ENCODE data around the gene CTTNBP2NL.

GRCh38 chr1:112393631-112393974 lies 2.4 kb upstream of the CTTNBP2NL start:
- TF ChIP-seq CTCF (tag by site-specific recombination; IDR thresholded peaks at IDR 0.05) (no peak), ZNF175 (tag by site-specific recombination; IDR thresholded peaks at IDR 0.05) (no peak), REST (tag by site-specific recombination; IDR thresholded peaks at IDR 0.05) (no peak), ZNF513 (tag by site-specific recombination; IDR thresholded peaks at IDR 0.05) (no peak), ZNF140 (tag by site-specific recombination; IDR thresholded peaks at IDR 0.05) (no peak), ELK4 (IDR thresholded peaks at IDR 0.05; ENCODE audit: borderline replicate concordance, low read depth, low read length) (no peak), KLF16 (tag by site-specific recombination; IDR thresholded peaks at IDR 0.05) (no peak), AEBP2 (tag by site-specific recombination; IDR thresholded peaks at IDR 0.05; ENCODE audit: borderline replicate concordance) (no peak), ZNF23 (tag by site-specific recombination; IDR thresholded peaks at IDR 0.05; ENCODE audit: borderline replicate concordance) (no peak), ZBTB21 (tag by site-specific recombination; IDR thresholded peaks at IDR 0.05) (no peak), ZNF2 (tag by site-specific recombination; IDR thresholded peaks at IDR 0.05) (no peak), ZBTB11 (tag by site-specific recombination; conservative IDR thresholded peaks at IDR 0.05; ENCODE audit: low read depth) (no peak), ZNF660 (tag by site-specific recombination; IDR thresholded peaks at IDR 0.05) (no peak)

All from HEK293 (cell line).